NK-92 (cell line): ENCODE measurements around the gene RBMS3.
"Not testable (repeated sequence)": the region's sequence is repeated elsewhere in the genome, so short reads cannot be mapped to it uniquely, and the experiment has no call there.

Experiments
- DNase-seq: peaks from one replicate; lab custom pipeline; 2025; ENCODE audit not compliant: unreplicated experiment; lab: John Stamatoyannopoulos, UW

RBMS3 gene

GRCh38 chr3:29515451-29515850, 234.6 kb downstream of the RBMS3 start:
- no peak for DNase-seq

GRCh38 chr3:29516164-29516563, 235.3 kb downstream of the RBMS3 start:
- no peak for DNase-seq

GRCh38 chr3:29520764-29521163, 239.9 kb downstream of the RBMS3 start:
- no peak for DNase-seq

- no peak for DNase-seq
Measured at GRCh38 chr3:29521293-29521692, 240.4 kb downstream of the RBMS3 start.

GRCh38 chr3:29521751-29522150, 240.9 kb downstream of the RBMS3 start:
- DNase-seq: no peak

- not testable (repeated sequence) for DNase-seq
Measured at GRCh38 chr3:29524433-29524832, 243.6 kb downstream of the RBMS3 start.

- DNase-seq: no peak
Measured at GRCh38 chr3:29525254-29525881, 244.5 kb downstream of the RBMS3 start.

- DNase-seq: no peak
Measured at GRCh38 chr3:29527246-29527645, 246.4 kb downstream of the RBMS3 start.

- DNase-seq: no peak
Measured at GRCh38 chr3:29531644-29532043, 250.8 kb downstream of the RBMS3 start.

GRCh38 chr3:29532473-29532872, 251.6 kb downstream of the RBMS3 start:
- no peak for DNase-seq

GRCh38 chr3:29534006-29534405, 253.1 kb downstream of the RBMS3 start:
- DNase-seq: no peak

GRCh38 chr3:29536016-29536758, 255.3 kb downstream of the RBMS3 start:
- no peak for DNase-seq

- no peak for DNase-seq
Measured at GRCh38 chr3:29537889-29538609, 257.2 kb downstream of the RBMS3 start.

GRCh38 chr3:29538610-29538958, 257.7 kb downstream of the RBMS3 start:
- DNase-seq: no peak

- no peak for DNase-seq
Measured at GRCh38 chr3:29540544-29540943, 259.7 kb downstream of the RBMS3 start.

- no peak for DNase-seq
Measured at GRCh38 chr3:29544701-29545363, 264.0 kb downstream of the RBMS3 start.

- DNase-seq: no peak
Measured at GRCh38 chr3:29545615-29546014, 264.7 kb downstream of the RBMS3 start.

- no peak for DNase-seq
Measured at GRCh38 chr3:29552051-29552450, 271.2 kb downstream of the RBMS3 start.

GRCh38 chr3:29554566-29554965, 273.7 kb downstream of the RBMS3 start:
- no peak for DNase-seq

GRCh38 chr3:29555590-29555989, 274.7 kb downstream of the RBMS3 start:
- no peak for DNase-seq

GRCh38 chr3:29557186-29557585, 276.3 kb downstream of the RBMS3 start:
- DNase-seq: no peak

- no peak for DNase-seq
Measured at GRCh38 chr3:29557825-29558224, 277.0 kb downstream of the RBMS3 start.
